Neural cell (in vitro differentiated cells): ENCODE measurements around the gene NRBP1. TPM values are rescaled to one million over a fixed set of nuclear protein-coding genes. Genes with fewer than 3 reads are reported as not detected.

Experiments
- H2AFZ ChIP-seq: fragments of 200-600, 300-800 bp; sonication (generic), shearing (Covaris generic); 2 replicates; pipeline ENCODE4 v1.6.0; 2014; ENCODE audit warnings: low read depth, mild to moderate bottlenecking, antibody characterized with exemption, low read length, moderate library complexity
- H3F3A ChIP-seq: fragments of 200-600 bp; shearing (Covaris generic); 2 replicates; pipeline ENCODE4 v1.6.1; 2016; ENCODE audit warnings: mild to moderate bottlenecking, moderate library complexity, mixed read lengths, antibody characterized with exemption, low read length; ENCODE audit not compliant: insufficient read depth, poor library complexity, severe bottlenecking
- H3K27ac ChIP-seq: fragments of 200-600, 300-800 bp; sonication (generic), shearing (Covaris generic); 2 replicates; pipeline ENCODE4 v1.5.1; 2014; ENCODE audit warnings: mild to moderate bottlenecking, low read length, moderate library complexity
- H3K27me3 ChIP-seq: fragments of 300-800, 200-600 bp; sonication (generic), shearing (Covaris generic); 2 replicates; pipeline ENCODE4 v1.6.0; 2014; ENCODE audit warnings: mild to moderate bottlenecking, low read depth, low read length, moderate library complexity; ENCODE audit not compliant: insufficient read depth
- H3K36me3 ChIP-seq: fragments of 300-800, 200-600 bp; sonication (generic), shearing (Covaris generic); 2 replicates; pipeline ENCODE4 v1.5.1; 2014; ENCODE audit warnings: mild to moderate bottlenecking, antibody characterized with exemption, low read length, moderate library complexity; ENCODE audit not compliant: insufficient read depth
- H3K4me2 ChIP-seq: fragments of 300-800, 200-600 bp; sonication (generic), shearing (Covaris generic); 2 replicates; pipeline ENCODE4 v1.6.0; 2014; ENCODE audit warnings: mild to moderate bottlenecking, low read length
- H3K4me3 ChIP-seq: fragments of 300-800, 200-600 bp; sonication (generic), shearing (Covaris generic); 2 replicates; pipeline ENCODE4 v1.5.1; 2014; ENCODE audit warnings: mild to moderate bottlenecking, low read length, moderate library complexity
- H3K79me2 ChIP-seq: fragments of 200-600 bp; shearing (Covaris generic); replicated peaks from 2 replicates; pipeline ENCODE4 v1.6.0; 2014; ENCODE audit warnings: mild to moderate bottlenecking, low read length, moderate library complexity; ENCODE audit not compliant: insufficient read depth
- H3K9ac ChIP-seq: fragments of 300-800, 200-600 bp; sonication (generic), shearing (Covaris generic); 2 replicates; pipeline ENCODE4 v1.6.1; 2016; ENCODE audit warnings: mild to moderate bottlenecking, low read length, mixed read lengths
- H3K9me2 ChIP-seq: fragments of 200-600 bp; shearing (Covaris generic); 2 replicates; pipeline ENCODE4 v1.6.1; 2016; ENCODE audit warnings: mild to moderate bottlenecking, low read length, mixed read lengths; ENCODE audit not compliant: insufficient read depth
- H3K9me3 ChIP-seq: fragments of 200-600, 300-800 bp; sonication (generic), shearing (Covaris generic); 2 replicates; pipeline ENCODE4 v1.6.1; 2016; ENCODE audit warnings: mild to moderate bottlenecking, mixed run types, low read length, moderate library complexity, mixed read lengths
- H4K20me1 ChIP-seq: fragments of 200-600 bp; shearing (Covaris generic); 2 replicates; pipeline ENCODE4 v1.6.1; 2016; ENCODE audit warnings: mild to moderate bottlenecking, mixed run types; ENCODE audit not compliant: insufficient read depth
- CTCF ChIP-seq: fragments of 450-650 bp; IDR thresholded peaks from 2 replicates; pipeline ENCODE4 v1.5.1; 2014; ENCODE audit warnings: antibody characterized with exemption, mild to moderate bottlenecking, moderate library complexity; ENCODE audit not compliant: poor library complexity, severe bottlenecking
- EP300 ChIP-seq: fragments of 450-650 bp; conservative IDR thresholded peaks from 2 replicates; pipeline ENCODE4 v1.6.1; 2014; ENCODE audit warnings: antibody characterized with exemption, mild to moderate bottlenecking, moderate library complexity; ENCODE audit not compliant: poor library complexity, severe bottlenecking
- EZH2 ChIP-seq: fragments of 200-600, 300-800 bp; shearing (Covaris generic), sonication (generic); IDR thresholded peaks from 2 replicates; pipeline ENCODE4 v1.6.1; 2014; ENCODE audit warnings: antibody characterized with exemption, low read length, borderline replicate concordance, mild to moderate bottlenecking; ENCODE audit not compliant: insufficient read depth, poor library complexity, severe bottlenecking
- MXI1 ChIP-seq: fragments of 450-650 bp; conservative IDR thresholded peaks from 2 replicates; pipeline ENCODE4 v1.6.1; 2014; ENCODE audit warnings: antibody characterized with exemption, mild to moderate bottlenecking; ENCODE audit not compliant: poor library complexity, severe bottlenecking
- POLR2AphosphoS5 ChIP-seq: IDR thresholded peaks from 2 replicates; pipeline ENCODE4 v1.6.1; 2012
- RAD21 ChIP-seq: fragments of 450-650 bp; conservative IDR thresholded peaks from 2 replicates; pipeline ENCODE4 v1.6.1; 2014; ENCODE audit warnings: antibody characterized with exemption, mild to moderate bottlenecking, moderate library complexity
- REST ChIP-seq: IDR thresholded peaks from 2 replicates; pipeline ENCODE4 v1.6.1; 2012; ENCODE audit warnings: borderline replicate concordance
- SMC3 ChIP-seq: fragments of 450-650 bp; conservative IDR thresholded peaks from 2 replicates; pipeline ENCODE4 v1.6.1; 2014; ENCODE audit warnings: antibody characterized with exemption, mild to moderate bottlenecking, moderate library complexity; ENCODE audit not compliant: poor library complexity
- TAF1 ChIP-seq: IDR thresholded peaks from 2 replicates; pipeline ENCODE4 v1.6.1; 2012; ENCODE audit warnings: low read depth
- polyA plus RNA-seq: library from polyadenylated mRNA; depleted of rRNA; stranded (reverse); fragments of >200 nt; gene quantifications from 2 replicates; pipeline ENCODE4 v1.2.3, GENCODE V29; 2014

Gene NRBP1
- polyA plus RNA-seq, 1 donor from 2014 or later: 115 TPM

- no peak overlapping the region for H3K4me3 ChIP-seq
- H3K4me2 ChIP-seq: no peak overlapping the region
- no peaks in the 10 kb centered on the region for H3K27me3 ChIP-seq
- no peaks in the 10 kb centered on the region for H4K20me1 ChIP-seq
- TF ChIP-seq CTCF (no peak), TAF1 (no peak), RAD21 (no peak), EP300 (no peak)
- no peak overlapping the region for H2AFZ ChIP-seq
- H3K9ac ChIP-seq: no peak overlapping the region
- no peak overlapping the region for H3K27ac ChIP-seq
- no peaks in the 10 kb centered on the region for H3K9me2 ChIP-seq
- H3K79me2 ChIP-seq: no peaks in the 10 kb centered on the region
- no peaks in the 10 kb centered on the region for H3K9me3 ChIP-seq
- no peaks in the 10 kb centered on the region for H3F3A ChIP-seq
- no peaks in the 10 kb centered on the region for H3K36me3 ChIP-seq
Measured at GRCh38 chr2:27445155-27445554, 16.7 kb downstream of the NRBP1 start.

- no peaks in the 10 kb centered on the region for H3K9me3 ChIP-seq
- H3K4me3 ChIP-seq: no peak overlapping the region
- H3K79me2 ChIP-seq: no peaks in the 10 kb centered on the region
- H3K9me2 ChIP-seq: no peaks in the 10 kb centered on the region
- no peak overlapping the region for H3K9ac ChIP-seq
- H3F3A ChIP-seq: no peaks in the 10 kb centered on the region
- no peaks in the 10 kb centered on the region for H4K20me1 ChIP-seq
- no peak overlapping the region for H2AFZ ChIP-seq
- no peaks in the 10 kb centered on the region for H3K27me3 ChIP-seq
- no peaks in the 10 kb centered on the region for H3K36me3 ChIP-seq
- no peak overlapping the region for H3K4me2 ChIP-seq
- H3K27ac ChIP-seq: no peak overlapping the region
- TF ChIP-seq MXI1 (no peak), EP300 (no peak), CTCF (no peak), REST (no peak), RAD21 (no peak), SMC3 (no peak), TAF1 (no peak), EZH2 (no peak), POLR2AphosphoS5 (no peak)
Measured at GRCh38 chr2:27445615-27446014, 17.2 kb downstream of the NRBP1 start.
